Measurements from ENCODE around the gene F2RL3.

DNA sequence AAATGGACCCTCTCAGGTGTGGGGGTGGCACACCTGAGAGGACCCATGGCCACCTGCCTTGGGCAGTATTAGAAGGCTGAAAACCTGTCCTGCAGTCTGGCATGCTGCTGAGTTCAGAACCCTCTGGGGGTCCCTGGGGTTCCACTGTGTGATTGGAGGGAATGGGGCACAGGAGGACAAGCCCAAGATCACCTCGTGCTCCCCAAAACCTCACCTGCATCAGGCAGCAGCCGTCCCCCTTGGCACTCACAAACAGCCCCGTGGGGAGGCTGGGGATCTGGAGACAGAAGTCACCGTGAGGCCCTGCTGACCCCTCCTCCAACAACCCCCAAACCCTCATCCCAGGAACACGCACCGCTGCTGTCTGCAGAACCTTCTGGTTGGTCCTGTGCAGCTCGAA, 14.5 kb downstream of the F2RL3 start:
- TF ChIP-seq, protein P1, sequence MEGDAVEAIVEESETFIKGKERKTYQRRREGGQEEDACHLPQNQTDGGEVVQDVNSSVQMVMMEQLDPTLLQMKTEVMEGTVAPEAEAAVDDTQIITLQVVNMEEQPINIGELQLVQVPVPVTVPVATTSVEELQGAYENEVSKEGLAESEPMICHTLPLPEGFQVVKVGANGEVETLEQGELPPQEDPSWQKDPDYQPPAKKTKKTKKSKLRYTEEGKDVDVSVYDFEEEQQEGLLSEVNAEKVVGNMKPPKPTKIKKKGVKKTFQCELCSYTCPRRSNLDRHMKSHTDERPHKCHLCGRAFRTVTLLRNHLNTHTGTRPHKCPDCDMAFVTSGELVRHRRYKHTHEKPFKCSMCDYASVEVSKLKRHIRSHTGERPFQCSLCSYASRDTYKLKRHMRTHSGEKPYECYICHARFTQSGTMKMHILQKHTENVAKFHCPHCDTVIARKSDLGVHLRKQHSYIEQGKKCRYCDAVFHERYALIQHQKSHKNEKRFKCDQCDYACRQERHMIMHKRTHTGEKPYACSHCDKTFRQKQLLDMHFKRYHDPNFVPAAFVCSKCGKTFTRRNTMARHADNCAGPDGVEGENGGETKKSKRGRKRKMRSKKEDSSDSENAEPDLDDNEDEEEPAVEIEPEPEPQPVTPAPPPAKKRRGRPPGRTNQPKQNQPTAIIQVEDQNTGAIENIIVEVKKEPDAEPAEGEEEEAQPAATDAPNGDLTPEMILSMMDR (IDR thresholded peaks at IDR 0.05), result no peak
- TF ChIP-seq POLR2A (IDR thresholded peaks at IDR 0.05), result no peak
